GM18951 (cell line): ENCODE measurements around the gene TMBIM6.

Source experiments
- POLR2A ChIP-seq: IDR thresholded peaks from 4 replicates; pipeline ENCODE4 v1.6.1; 2011; ENCODE audit warnings: mild to moderate bottlenecking; ENCODE audit not compliant: insufficient read length, insufficient read depth; ENCODE audit errors: extremely low read depth
- in situ Hi-C: fragments of 300-500 bp; cut with MboI; formaldehyde crosslinking; loops from one replicate; pipeline ENCODE4 v1.12.0; 2022; ENCODE audit warnings: low sequenced_read_pairs, mixed read lengths, inconsistent platforms; ENCODE audit not compliant: unreplicated experiment

The TMBIM6 gene

DNA sequence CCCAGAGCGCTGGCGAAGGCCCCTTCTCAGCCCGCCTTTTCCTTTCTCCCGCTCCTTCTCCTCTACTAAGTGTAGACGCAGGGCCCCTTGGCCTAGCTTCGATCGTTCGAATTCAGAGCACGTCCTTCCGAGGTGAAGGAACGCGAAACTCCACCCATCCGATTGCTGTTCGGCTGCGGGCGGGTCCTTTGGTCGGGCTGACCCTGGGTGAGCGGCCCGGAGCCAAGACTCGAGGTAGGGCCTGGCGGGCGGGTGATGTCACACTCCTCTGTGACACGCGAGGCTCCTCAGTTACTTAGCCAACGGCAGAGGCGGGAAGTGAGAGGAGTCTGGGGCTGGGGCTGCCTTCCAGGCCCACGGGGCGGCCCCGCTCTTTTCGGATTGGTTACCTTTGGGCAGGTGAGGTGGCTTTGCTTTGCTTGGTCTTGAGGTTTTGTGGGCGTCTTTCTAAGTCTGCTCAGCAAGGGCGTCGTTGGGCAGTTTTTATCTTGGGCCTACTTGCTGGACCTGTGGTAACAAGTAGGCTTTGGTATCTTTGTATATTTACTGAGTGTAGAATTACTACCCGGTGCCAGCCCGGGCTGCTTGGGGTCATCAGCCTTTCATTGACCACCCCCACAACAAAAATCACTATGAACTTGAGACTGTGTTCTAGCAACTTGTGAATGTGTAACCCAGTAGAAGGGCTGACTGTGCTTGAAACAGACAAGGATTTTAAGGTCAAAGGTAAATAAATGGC is 694 bp downstream of the TMBIM6 start:
- in situ Hi-C loops, result no loop called here
- TF ChIP-seq POLR2A, result no peak

DNA sequence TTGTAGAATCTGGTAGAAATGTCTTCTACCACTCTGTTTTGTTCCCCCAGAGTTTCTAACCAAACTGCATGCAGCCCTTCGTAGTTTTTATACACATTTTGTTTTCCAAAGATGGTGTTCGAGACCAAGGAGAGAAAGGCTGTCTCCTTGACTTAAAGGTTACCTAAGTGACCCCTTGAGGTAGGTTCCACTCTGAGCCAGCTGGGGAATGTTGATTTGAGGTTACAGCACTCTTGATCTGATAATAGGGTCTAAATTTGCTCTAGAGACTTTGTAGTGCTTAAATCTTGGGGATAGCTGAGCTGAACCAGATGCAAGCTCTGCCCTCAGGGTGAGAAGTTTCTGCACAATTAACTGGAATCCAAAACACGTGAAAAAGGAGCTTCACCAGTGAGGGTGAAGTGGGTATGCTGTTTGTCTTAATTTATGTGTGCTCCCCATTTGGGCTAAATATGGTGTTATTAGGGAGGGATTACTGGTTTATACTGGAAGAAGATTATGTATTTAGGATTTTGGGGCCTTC is 3.1 kb downstream of the TMBIM6 start:
- in situ Hi-C loops, result no loop called here
- TF ChIP-seq POLR2A, result no peak

DNA sequence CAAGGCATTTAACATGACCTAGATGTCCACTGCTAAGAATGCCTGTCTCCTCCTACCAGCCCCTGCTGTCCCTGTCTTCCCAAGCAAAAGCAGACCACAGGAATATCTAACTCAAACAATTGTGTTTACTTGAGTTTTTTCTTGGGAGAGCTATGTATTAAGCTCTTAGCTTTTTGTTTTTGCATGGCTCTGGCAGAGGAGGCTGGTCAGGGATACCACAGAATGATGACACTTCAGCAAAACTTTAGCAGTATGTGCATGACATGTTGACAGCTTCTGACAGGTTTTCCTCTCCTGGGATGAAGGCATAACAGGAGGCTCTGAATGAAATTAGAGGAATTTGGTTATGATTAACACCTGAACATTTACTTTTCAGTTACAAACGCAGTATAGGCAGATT is 6.9 kb downstream of the TMBIM6 start:
- in situ Hi-C loops, result no loop called here
- TF ChIP-seq POLR2A, result no peak

DNA sequence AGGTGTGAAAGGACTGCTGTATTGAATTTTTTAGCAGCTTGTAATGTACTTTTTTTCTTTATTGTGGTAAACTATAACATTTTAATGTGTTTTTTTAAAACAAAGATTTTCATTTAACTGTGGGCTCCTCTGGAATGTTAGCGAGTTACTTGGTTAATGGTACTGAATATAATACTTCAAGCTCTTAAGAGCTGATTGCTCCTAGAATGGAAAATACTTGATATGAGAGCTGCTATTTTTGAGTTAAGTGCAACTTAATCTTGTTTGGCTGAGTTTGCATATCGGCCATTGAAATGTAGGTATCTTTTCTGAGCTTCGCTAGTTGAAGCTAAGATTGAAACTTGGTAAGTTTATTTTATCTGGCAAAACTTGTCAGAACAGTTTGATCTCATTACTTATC is 7.4 kb downstream of the TMBIM6 start:
- no peak for TF ChIP-seq POLR2A
- in situ Hi-C loops, result no loop called here

DNA sequence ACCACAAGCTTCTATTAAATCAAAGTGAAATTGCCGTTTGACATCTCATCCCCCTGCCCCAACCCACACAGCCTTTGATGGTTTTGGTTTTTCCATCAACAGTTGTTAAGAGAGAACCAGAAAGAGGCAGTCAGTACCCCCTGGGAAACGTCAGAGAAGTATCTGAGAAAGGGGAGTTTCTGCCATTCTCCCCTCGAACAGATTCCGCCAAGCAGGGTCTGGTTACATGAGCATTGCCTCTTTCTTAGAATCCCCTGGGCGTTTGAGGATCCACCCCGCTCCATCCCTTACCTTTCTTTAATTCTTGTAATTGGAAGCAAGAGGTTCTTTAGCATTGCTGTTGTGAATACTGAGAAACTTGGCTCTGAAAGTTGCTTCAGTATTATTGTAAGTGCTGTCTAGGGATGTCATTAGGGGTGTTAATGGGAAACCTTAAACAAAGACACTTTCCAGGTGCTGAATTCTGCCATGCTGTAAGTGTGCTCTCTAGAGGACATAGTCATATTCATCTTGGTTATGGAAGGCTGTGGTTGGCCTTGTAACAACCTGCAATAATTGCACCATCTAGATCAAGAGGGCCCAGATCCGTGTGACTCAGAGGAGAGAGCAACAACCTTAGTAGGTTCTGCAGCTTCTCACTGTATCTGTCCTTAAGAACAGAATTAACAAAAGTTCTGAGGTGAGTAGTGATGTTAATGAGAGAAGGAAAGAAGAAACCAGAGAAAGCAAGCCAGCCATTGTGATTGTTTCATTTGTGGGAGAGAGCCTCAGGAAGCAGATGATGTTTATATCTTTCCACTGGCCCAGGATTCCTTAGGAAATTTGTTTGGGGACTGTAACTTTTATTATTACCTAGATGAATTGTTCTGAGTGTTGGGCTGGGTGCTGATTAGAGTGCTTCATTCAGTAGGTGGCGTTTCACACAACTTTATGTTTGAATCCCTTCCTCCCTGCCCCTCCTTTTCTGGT is 9.0 kb downstream of the TMBIM6 start:
- no peak for TF ChIP-seq POLR2A
- in situ Hi-C loops, result no loop called here

DNA sequence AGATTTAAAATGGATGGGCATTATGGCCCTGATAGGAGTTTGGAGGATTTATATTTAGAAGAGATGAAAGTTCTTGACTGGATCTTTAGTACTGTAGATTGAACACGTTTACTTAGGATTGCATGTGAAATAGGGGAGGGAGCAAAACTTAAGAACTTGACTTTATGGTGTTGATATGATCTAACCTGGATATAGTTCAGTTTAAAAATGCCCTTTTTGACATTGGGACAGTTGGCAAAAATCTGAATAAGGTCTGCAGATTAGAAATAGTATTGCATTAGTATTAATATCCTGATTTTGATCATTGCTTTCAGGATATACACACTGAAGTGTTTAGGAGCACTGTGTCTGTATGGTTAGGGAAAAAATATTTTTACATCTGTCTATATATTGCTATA is 9.6 kb downstream of the TMBIM6 start:
- in situ Hi-C loops, result no loop called here
- no peak for TF ChIP-seq POLR2A

DNA sequence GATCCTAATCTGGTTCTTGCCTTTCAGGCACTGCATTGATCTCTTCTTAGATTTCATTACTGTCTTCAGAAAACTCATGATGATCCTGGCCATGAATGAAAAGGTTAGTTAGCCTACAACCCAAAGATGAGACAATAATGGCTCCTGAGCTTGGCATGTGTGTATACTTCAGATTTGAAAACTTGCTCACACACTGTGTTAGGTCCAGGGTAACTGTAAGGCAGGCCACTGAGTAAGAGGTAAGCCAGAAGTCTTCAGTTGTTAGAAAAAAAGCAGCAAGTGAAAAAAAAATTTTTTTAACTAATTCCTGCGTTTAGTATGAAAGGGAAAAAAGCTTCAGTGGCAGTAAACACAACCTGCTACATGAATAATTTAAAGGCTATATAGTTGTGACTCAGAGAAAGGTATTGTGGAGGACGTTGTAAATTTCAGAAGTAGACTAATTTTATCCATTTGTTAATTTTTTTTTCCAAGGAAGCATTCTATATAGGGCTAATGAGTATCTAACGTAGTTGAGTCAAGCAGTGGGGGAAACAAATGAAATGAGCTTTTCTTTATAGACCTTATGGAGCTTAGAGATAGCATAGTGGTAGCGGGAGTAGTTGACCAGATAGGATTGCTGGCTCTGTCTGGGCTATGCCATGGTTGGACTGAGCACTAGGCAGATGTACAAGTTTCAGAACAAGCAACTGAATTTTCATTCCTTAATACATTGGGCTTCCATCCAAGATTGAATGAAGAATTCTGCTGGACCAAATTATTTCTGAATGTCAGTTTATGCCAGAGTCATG is 20.5 kb downstream of the TMBIM6 start:
- TF ChIP-seq POLR2A, result no peak
- in situ Hi-C loops, result no loop called here

DNA sequence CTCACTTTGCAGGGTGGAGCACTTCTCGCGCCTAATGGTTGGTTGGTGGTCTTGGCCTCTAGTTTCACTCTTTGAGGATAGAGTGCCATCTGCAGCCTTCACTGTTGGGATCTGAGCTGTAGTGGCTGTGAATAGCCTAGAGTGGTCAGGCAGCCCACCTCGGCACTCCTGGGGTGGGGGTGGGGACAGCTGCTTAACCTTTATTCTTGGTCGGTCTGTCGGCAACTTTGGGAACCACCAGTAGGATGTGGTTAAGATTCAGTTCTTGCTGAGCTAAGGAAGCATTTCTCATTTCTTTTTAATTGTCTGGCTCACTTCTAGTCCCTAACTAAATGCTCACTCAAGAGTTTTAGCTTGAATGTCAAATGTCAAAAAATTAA is 21.1 kb downstream of the TMBIM6 start:
- in situ Hi-C loops, result no loop called here
- TF ChIP-seq POLR2A, result no peak

DNA sequence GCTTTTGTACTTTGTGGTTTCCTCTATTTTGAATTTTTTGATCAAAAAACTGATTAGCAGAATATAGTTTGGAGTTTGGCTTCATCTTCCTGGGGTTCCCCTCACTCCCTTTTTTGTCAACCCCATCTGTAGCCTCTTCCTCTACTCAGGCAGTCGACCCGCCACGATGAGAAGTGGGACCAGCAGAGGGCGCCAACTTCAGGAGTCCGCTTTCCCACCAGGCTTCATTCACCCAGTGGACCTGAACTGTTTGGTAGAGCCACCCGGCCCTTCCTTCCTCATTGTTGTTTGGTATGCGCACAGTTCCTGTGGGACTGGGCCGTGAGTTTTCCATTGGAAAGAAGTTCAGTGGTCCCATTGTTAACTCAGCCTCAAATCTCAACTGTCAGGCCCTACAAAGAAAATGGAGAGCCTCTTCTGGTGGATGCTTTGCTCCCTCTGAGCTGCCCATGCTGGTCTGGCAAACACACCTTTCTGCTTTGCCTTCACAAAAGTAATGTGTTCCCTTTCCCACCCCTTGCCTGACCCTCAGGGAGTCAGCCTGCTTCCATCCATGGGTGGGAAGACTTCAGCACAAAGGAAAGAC is 21.7 kb downstream of the TMBIM6 start:
- TF ChIP-seq POLR2A, result no peak

DNA sequence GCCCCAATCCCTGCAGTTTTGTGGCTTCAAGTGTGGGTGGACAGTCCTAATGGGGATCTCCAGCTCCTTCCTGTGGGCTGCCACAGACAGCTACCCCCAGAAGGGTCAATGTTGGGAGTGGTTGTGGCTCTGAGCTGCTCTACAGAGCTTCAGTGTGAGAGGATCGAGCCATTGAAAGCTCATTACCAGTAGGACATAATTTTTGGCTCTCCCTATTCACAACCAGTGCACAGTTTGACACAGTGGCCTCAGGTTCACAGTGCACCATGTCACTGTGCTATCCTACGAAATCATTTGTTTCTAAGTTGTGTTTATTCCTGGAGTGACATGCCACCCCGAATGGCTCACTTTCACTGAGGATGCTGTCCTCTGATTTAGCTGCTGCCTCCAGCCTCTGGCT is 22.8 kb downstream of the TMBIM6 start:
- no peak for TF ChIP-seq POLR2A
- in situ Hi-C loops, result no loop called here

More for the DNA sequence above, 21.7 kb downstream of the TMBIM6 start:
- in situ Hi-C loops, result no loop called here

DNA sequence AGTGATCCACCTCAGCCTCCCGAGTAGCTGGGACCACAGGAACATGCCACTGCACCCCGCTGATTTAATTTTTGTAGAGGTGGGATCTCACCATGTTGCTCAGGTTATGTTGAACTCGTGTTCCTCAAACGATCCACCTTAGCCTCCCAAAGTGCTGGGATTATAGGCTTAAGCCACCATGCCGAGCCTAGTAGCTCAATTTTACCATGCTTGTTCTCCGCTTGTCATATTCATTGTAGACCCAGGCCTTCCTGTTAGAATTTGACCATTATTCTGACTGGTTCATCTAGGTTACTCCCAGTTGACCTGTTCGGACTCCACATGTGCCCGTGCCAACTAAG is 24.7 kb downstream of the TMBIM6 start:
- in situ Hi-C loops, result no loop called here
- TF ChIP-seq POLR2A, result no peak

DNA sequence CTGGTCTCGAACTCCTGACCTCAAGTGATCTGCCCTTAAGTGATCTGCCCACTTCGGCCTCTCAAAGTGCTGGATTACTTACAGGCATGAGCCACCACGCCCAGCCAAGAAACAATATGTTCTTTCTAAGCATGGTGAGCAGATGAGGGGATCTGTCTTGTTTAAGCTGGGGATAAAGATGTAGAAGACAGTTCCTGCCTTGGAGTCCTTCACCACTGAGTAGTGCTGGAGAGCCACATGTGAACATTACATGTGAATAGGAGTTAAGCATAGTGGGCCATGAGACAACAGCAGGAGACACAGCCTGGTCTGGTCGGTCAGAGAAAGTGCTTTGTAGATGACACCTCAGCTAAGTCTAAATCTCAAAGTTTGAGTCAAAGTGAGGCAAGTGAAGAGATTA is 26.0 kb downstream of the TMBIM6 start:
- TF ChIP-seq POLR2A, result no peak
- in situ Hi-C loops, result no loop called here

DNA sequence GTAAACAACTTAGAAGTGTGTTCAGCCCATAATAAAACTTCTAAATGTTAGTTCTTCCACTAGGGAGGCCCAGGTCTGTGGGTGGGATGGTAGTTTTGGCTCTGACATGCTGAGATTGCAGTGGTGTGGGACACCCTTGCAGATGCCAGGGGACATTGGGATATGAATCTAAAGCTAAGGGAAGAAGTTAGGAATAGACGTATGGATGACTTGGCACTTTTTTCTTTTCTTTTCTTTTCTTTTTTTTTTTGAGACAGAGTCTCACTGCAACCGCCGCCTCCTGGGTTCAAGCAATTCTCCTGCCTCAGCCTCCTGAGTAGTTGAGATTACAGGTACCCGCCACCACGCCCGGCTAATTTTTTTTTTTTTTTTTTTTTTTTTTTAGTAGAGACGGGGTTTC is 31.7 kb downstream of the TMBIM6 start:
- in situ Hi-C loops, result loop anchor here (5.0 kb wide), 1 partner anchor 64 kb away; no protein-coding TSS in a partner anchor

DNA sequence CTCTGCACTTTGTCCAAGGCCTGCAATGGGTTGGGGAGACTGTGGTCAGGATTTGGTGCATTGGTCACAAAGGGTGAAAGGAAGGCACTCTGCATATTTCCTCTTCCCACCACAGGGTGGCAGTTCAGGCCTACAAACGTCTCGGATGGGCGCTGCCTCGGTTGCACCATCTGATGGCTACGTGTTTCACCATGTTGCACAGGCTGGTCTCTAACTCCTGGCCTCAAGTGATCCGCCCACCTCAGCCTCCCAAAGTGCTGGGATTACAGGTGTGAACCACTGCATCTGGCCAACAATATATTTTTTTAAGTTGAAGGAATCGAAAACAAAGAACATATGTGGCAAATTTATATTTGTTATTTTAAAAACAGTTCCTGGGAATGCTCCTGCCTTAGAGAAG is 35.1 kb downstream of the TMBIM6 start:
- in situ Hi-C loops, result no loop called here
- TF ChIP-seq POLR2A, result no peak
